Right renal cortex interstitium (tissue), 3 donors: ENCODE results near the gene SHANK1. TPM values are rescaled to one million over a fixed set of nuclear protein-coding genes. Genes with fewer than 3 reads are reported as not detected.

ENCODE experiments used
- polyA plus RNA-seq, 3 donors: library from polyadenylated mRNA; unstranded; fragments of 120-200 nt; gene quantifications; one replicate each; pipeline ENCODE4 v1.2.1, GENCODE V29; 2013; ENCODE audit not compliant: insufficient read length in 3 of 3

Gene SHANK1
- polyA plus RNA-seq, 3 donors: 3.5 to 5.0 (median 4.9) TPM

Other genes with a start within 250 kb of the SHANK1 start
- 100 to 1,000 TPM; 103 to 123 (median 107) TPM for gene EMC10, start 243.3 kb downstream of the SHANK1 start, polyA plus RNA-seq
- gene GARIN5A, start 243.0 kb downstream of the SHANK1 start, polyA plus RNA-seq: 1 to 10 TPM; 5.9 to 7.8 (median 6.8) TPM
- gene JOSD2, start 208.6 kb downstream of the SHANK1 start, polyA plus RNA-seq: 1 to 10 TPM; 6.4 to 8.8 (median 7.7) TPM
- gene ASPDH, start 205.9 kb downstream of the SHANK1 start, polyA plus RNA-seq: 1 to 10 TPM; 5.5 to 8.3 (median 8.1) TPM
- 10 to 100 TPM; 12.6 to 15.6 (median 15.0) TPM for gene LRRC4B, start 151.4 kb downstream of the SHANK1 start, polyA plus RNA-seq
- gene SYT3, start 79.9 kb downstream of the SHANK1 start, polyA plus RNA-seq: 1 to 10 TPM in 1 of 3 donors, under 1 TPM in 2; 0.47 to 1.0 (median 0.65) TPM
- gene C19orf81, start 70.4 kb downstream of the SHANK1 start, polyA plus RNA-seq: 1 to 10 TPM; 1.7 to 3.8 (median 2.5) TPM
- 10 to 100 TPM; 25.3 to 29.9 (median 27.2) TPM for gene CLEC11A, start 3.6 kb upstream of the SHANK1 start, polyA plus RNA-seq
- gene GPR32, start 50.7 kb upstream of the SHANK1 start, polyA plus RNA-seq: not detected
- gene ACP4, start 70.6 kb upstream of the SHANK1 start, polyA plus RNA-seq: under 1 TPM in 2 of 3 donors, not detected in 1; 0.13 to 0.15 TPM
- gene KLK1, start 104.0 kb upstream of the SHANK1 start, polyA plus RNA-seq: 1 to 10 TPM; 1.7 to 1.8 (median 1.8) TPM
- not detected for gene KLK15, start 113.8 kb upstream of the SHANK1 start, polyA plus RNA-seq
- gene KLK3, start 135.1 kb upstream of the SHANK1 start, polyA plus RNA-seq: under 1 TPM; 0.24 to 0.53 (median 0.42) TPM
- under 1 TPM; 0.18 to 0.22 (median 0.21) TPM for gene KLK2, start 153.6 kb upstream of the SHANK1 start, polyA plus RNA-seq
- gene KLK4, start 191.6 kb upstream of the SHANK1 start, polyA plus RNA-seq: not detected
- 1 to 10 TPM; 1.6 to 2.7 (median 2.0) TPM for gene KLK5, start 233.2 kb upstream of the SHANK1 start, polyA plus RNA-seq
- gene KLK6, start 249.8 kb upstream of the SHANK1 start, polyA plus RNA-seq: 10 to 100 TPM; 34.4 to 49.0 (median 41.2) TPM